Measurements from ENCODE around the gene NMRK2. TPM values are rescaled to one million over a fixed set of nuclear protein-coding genes. Genes with fewer than 3 reads are reported as not detected.

The NMRK2 gene
- total RNA-seq, 1 experiment from 2014 or later, result not detected

GRCh38 chr19:3977242-3978143 lies 44.6 kb downstream of the NMRK2 start:
- H3K27me3 Mint-ChIP-seq (ENCODE audit: unreplicated experiment), result no peaks in the 10 kb centered on the region
- no peak overlapping the region for H3K27ac Mint-ChIP-seq (ENCODE audit: unreplicated experiment)
- no TSS peak for BruUV-seq (replicated peaks)
- peak; percentile 20 for TF ChIP-seq CTCF (IDR thresholded peaks at IDR 0.05; ENCODE audit: unreplicated experiment)
- intact Hi-C loops (cut with micrococcal nuclease; ENCODE audit: unreplicated experiment), result no loop called here
- DNase-seq, result no peak
- CTCF ChIA-PET, result interaction anchor here (1.0 kb wide), 1 partner anchor 10 kb away, joined by 3 read pairs; no protein-coding TSS in a partner anchor
- peaks cover 75% of the 10 kb centered on the region for H3K36me3 Mint-ChIP-seq (ENCODE audit: insufficient read depth, unreplicated experiment)
- no peaks in the 10 kb centered on the region for H3K9me3 Mint-ChIP-seq (ENCODE audit: low read depth, unreplicated experiment)
- H3K4me3 Mint-ChIP-seq (ENCODE audit: low read depth, unreplicated experiment), result no peak overlapping the region
- H3K4me1 Mint-ChIP-seq (ENCODE audit: low read depth, unreplicated experiment), result peaks cover 2% of the 10 kb centered on the region

- H3K27ac Mint-ChIP-seq (ENCODE audit: unreplicated experiment), result no peak overlapping the region
- no peaks in the 10 kb centered on the region for H3K27me3 Mint-ChIP-seq (ENCODE audit: unreplicated experiment)
- no peak for TF ChIP-seq CTCF (IDR thresholded peaks at IDR 0.05; ENCODE audit: unreplicated experiment)
- intact Hi-C loops (cut with micrococcal nuclease; ENCODE audit: unreplicated experiment), result no loop called here
- no TSS peak for BruUV-seq (replicated peaks)
- CTCF ChIA-PET, result no interaction called here
- no peak for DNase-seq
- H3K9me3 Mint-ChIP-seq (ENCODE audit: low read depth, unreplicated experiment), result no peaks in the 10 kb centered on the region
- H3K4me1 Mint-ChIP-seq (ENCODE audit: low read depth, unreplicated experiment), result peaks cover 7% of the 10 kb centered on the region
- peaks cover 76% of the 10 kb centered on the region for H3K36me3 Mint-ChIP-seq (ENCODE audit: insufficient read depth, unreplicated experiment)
- no peak overlapping the region for H3K4me3 Mint-ChIP-seq (ENCODE audit: low read depth, unreplicated experiment)
Measured at GRCh38 chr19:3978145-3978544, 45.3 kb downstream of the NMRK2 start.

GRCh38 chr19:3979289-3979673 lies 46.4 kb downstream of the NMRK2 start:
- peaks cover 88% of the 10 kb centered on the region for H3K36me3 Mint-ChIP-seq (ENCODE audit: insufficient read depth, unreplicated experiment)

GRCh38 chr19:3979674-3980352 lies 46.9 kb downstream of the NMRK2 start:
- Mint-ChIP-seq H3K4me1 (ENCODE audit: low read depth, unreplicated experiment) (peaks cover 7% of the 10 kb centered on the region), H3K9me3 (ENCODE audit: low read depth, unreplicated experiment) (no peaks in the 10 kb centered on the region), H3K4me3 (ENCODE audit: low read depth, unreplicated experiment) (no peak overlapping the region), H3K27me3 (ENCODE audit: unreplicated experiment) (no peaks in the 10 kb centered on the region), H3K36me3 (ENCODE audit: insufficient read depth, unreplicated experiment) (peaks cover 93% of the 10 kb centered on the region), H3K27ac (ENCODE audit: unreplicated experiment) (no peak overlapping the region)
- no TSS peak for BruUV-seq (replicated peaks)
- TF ChIP-seq CTCF (IDR thresholded peaks at IDR 0.05; ENCODE audit: unreplicated experiment), result no peak
- intact Hi-C loops (cut with micrococcal nuclease; ENCODE audit: unreplicated experiment), result no loop called here
- CTCF ChIA-PET, result no interaction called here
- no peak for DNase-seq

More at GRCh38 chr19:3979289-3979673, 46.4 kb downstream of the NMRK2 start:
- no peak overlapping the region for H3K27ac Mint-ChIP-seq (ENCODE audit: unreplicated experiment)
- intact Hi-C loops (cut with micrococcal nuclease; ENCODE audit: unreplicated experiment), result no loop called here
- no peaks in the 10 kb centered on the region for H3K9me3 Mint-ChIP-seq (ENCODE audit: low read depth, unreplicated experiment)
- H3K27me3 Mint-ChIP-seq (ENCODE audit: unreplicated experiment), result no peaks in the 10 kb centered on the region
- peaks cover 7% of the 10 kb centered on the region for H3K4me1 Mint-ChIP-seq (ENCODE audit: low read depth, unreplicated experiment)
- no peak for DNase-seq
- CTCF ChIA-PET, result no interaction called here
- no peak overlapping the region for H3K4me3 Mint-ChIP-seq (ENCODE audit: low read depth, unreplicated experiment)
- no peak for TF ChIP-seq CTCF (IDR thresholded peaks at IDR 0.05; ENCODE audit: unreplicated experiment)
- BruUV-seq (replicated peaks), result no TSS peak

All from Calu3 (cell line).